NK-92 treated with Interleukin-12 subunit alpha and Interleukin-12 subunit beta, amount 100 ng/mL, for 24 hours (cell line): ENCODE data around the gene SYF2.
A peak's percentile ranks its signal among the peaks of the same experiment; 100 is the strongest.
"Not testable (repeated sequence)": the region's sequence is repeated elsewhere in the genome, so short reads cannot be mapped to it uniquely, and the experiment has no call there.

Source experiments
- DNase-seq: peaks from one replicate; lab custom pipeline; 2025; lab: John Stamatoyannopoulos, UW

The SYF2 gene

DNA sequence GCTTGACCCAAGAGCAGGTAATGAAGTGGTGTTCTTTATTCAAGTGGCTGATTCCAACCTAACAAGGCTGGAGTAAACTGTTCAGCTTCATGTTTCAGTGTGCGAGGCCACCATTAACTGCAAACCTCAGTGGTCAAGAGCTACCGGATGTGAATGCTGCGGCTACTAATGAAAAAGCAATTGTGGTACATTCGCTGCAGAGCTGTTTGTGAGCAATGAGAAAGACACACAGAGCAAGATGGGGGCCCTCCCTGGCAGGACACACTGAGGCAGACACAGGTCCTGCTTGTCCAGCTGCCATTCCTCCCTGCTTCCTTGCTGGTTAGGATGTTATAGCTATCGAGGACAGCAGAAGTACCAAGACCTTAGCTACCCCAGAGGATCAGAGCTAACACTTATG, 26.1 kb downstream of the SYF2 start:
- peak; percentile 10 for DNase-seq

DNA sequence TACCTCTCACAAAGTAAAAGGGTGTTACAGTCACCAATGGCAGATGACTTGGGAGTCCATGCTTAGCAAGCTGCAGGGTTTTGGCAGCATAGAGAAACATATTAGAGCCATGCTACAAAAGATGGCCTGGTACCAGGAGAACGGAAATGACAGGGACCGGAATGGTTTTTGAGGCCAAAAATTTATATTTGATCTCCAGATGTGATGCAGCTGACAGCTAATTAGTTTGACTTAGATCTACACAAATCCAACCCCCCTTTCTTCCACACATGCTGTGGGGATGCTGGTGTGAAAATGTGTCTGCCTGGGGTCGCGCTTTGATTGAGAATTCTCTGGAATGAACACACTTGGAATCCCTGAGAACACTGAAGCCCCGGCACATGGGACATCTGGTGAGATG, 26.5 kb downstream of the SYF2 start:
- no peak for DNase-seq

DNA sequence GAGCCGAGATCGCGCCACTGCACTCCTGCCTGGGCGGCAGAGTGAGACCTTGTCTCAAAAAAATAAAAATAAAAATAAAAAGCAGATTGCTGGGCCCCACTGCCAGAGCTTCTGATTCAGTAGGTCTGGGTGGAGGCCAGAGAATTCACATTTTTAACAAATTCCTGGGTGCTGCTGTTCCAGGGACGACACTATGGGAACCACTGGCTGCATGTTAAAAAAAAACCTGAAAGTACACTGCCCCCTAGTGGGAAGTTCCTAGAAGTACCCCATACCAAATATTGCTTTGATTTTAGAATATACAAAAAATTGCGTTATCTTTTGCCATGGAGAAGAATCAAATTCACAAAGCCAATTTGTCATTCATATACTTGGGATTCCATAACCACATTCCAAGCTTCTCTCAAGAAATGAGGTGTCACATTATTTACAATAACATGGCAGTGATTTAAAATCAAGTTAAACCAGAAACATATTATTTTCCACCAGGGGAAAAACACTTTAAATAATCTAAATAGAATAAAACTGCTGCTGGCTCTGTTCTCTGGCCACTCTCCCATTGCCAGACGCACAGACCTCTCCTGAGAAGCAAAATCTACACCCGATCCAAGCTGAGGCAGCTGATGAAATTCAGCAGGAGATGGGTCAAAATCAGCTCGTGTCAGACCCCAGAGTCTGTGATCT, 27.4 kb downstream of the SYF2 start:
- DNase-seq, result no peak

DNA sequence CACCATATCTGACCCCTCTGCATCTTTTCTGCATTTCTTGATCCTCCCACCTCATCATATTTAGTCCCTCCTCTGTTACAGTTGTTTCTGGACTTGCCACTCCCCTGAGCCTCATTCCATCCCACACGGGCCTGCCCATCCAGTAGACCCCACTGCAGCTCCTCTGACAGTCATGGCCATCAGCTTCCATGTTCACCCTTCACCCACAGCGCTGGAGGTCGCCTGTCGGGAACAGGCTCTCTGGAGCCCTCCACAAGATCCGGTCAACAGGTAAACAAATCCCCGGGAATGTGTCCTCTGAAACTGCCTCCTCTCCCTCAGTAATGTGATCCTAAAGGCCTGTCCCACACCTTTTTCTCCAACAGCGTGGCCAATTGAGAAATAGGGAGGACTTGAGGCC, 31.3 kb downstream of the SYF2 start:
- no peak for DNase-seq

DNA sequence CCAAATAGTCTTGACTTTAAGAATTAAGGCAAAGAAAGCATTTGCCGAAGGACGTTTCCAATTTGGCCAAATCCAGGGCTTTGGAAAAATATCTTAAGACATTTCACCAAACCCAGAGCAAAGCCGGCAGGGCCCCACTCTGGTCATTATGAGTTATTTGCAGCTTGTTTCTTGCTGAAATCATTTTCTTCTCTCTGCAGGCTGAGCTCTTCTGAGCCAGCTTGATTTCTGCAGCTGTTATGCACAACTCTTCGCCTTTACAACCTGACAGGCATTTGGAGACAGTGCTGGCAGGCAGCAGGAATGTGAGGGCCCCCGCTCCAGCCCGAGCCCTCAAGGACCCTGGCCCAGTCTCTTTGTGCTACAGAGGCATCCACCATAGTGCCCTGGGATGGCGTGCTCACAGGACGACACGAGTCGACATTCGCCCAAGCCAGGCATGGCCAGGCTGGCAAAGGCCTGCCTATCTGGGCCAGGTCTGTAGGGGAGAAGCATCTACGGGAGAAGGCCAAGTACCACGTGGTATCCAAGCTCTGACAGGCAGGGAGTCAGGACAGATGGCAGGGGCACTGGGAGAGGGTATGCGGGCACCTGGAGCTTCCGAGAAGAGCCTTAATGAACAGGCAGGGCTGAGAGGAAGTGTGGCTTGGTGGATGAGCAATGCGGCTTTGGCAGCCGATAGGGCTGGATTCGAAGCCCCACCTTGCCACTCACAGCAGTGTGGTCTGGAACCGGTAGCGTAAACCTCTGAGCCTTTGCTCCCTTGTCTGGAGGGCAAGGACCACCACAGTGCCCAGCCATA, 32.3 kb downstream of the SYF2 start:
- no peak for DNase-seq

DNA sequence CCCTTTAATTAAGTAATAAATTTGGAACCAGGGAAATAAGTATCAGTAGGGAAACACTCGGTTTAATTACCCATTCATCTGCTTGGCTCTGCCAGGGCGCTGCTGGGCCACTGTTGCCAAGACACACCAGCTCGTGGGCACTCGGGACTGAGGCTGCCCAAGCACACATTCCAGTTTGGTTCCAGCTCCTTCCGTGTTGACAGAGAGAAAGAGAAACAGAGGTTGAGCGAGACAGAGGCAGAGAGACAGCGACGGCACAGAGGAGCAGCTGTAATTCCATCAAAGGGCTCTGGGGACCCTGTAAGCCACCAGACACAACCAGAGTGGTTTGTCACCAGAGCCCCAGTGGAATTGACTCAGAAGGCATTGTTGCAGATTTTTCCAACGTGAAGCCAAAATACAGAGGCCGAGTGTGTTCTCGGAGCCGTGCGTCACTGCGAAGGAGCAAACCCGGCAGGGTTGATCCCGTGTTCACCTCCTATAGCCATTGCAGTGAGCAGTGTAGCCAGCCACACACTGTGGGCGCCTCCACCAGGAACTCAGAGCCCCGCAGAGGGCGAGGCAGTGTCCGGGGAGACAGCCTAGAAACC, 33.5 kb downstream of the SYF2 start:
- no peak for DNase-seq

DNA sequence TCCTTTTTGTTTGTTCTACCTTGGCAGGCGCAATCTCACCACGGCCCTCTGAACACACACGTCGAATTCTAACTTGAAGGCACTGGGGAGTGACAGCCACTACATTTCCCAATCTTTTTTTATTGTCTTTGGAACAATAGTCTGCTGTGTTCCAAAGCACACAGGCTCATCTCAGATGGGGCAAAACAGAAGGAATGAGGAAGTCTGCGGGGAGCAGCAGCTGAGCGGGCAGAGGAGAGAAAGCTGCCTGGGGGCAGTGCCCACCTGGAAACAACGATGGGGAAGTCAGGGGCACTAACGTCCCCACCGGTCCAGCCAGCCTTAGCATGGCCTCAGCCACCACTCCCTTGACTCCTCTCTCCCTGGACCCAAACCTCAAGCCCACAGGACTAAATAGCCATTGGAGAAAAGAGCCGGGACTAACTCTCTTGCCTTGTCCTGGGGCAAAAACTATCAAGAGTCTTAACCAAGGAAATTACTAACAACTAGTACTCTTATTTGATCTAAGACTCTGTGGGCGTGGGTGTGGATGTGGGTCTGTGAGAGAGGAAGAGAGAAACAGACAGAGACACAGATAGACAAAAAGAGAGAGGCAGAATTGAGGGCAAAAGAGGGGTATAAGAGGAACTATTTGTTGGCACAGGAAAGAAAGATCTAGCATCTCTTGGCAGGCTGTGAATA, 34.2 kb downstream of the SYF2 start:
- no peak for DNase-seq

DNA sequence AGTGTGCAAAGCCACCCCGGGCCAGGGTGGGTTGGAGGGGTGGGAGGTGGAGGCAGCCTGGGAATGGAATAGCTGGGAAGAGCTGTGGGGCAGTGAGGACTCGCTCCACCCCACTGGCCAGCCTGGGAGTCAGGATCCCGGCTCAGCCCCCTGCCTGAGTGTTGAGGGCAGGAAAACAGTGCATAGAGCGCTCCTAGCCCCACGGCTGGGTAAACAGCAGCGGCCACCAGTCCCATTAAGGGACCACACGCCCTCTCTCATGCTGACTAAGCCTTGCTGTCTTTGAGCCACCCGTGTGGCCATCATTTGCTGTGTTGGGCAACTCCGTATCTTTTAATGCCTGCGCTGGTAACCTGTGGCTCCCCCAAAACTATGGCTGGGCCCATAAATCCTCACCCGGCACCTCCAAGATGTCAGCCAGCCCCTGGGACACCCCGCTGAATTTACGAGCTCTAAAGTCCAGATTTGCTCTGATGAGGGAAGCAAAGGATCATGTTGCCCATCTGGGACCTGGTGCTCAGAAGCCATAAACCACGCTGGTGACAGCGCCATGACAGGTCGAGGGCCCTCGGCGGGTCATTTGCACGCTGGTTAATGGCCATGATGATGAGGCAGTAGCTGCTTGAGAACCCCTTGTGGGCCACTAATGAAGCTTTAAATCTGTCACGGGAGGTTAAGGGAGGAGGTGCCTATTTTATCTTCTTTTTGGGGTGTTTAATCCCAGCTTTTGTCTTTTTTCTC, 34.9 kb downstream of the SYF2 start:
- no peak for DNase-seq

DNA sequence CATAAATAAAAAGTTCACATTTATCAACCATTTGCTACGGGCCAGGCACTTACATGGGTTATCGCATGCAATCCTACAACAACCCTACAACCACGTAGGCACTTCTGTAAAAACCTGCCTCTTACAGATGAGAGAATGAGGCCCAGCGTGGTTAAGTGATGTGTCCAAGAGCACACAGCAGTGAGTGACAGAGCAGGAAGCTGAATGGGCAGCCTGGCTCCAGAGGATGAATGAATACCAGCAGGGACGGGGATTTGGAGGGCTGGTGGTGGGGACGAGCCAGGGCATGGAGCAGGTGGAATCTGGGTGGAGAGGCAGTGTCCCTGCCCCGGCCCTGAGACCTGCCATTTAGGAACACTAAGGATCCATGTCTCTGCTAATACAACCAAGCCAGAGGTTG, 35.5 kb downstream of the SYF2 start:
- no peak for DNase-seq

DNA sequence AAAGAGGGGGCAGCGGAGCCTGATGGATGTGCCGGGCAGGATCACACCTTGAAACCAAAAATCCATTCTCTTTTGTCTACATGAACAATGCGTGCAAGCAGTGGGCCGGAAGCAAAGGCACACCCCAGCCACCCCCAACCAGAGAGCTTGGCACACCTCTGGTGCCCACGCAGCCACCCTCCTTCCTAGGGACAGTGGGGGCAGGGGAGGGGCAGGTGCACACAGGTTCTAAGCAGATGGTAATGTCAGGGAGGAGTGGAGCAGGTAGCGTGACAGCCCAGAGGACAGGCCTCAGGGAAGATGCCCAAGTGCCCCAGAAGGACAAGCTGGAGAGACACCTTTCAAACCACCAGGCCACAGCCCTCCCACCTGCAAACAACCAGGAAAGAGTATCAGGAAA, 36.5 kb downstream of the SYF2 start:
- DNase-seq, result no peak

DNA sequence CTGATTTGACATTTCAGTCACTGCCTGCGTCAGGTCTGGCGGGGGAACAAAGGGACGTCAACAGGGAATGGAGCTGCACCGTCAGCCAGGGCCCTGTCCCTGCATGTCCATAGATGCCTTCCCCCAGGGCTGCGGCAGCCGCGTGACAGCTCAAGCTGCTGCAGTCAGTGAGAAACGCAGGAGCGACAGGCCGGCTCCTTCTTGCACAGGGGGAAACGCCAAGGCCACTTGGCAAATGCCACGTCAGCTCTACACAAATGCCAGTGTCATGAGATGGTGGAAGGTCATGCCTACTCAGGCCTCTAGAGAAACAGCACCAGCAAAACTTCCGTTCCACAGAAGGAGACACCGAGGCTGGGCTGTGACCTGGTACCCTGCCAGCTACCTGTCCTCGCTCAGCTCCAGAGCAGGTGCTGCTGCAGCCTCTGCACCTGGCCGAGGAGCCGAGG, 37.7 kb downstream of the SYF2 start:
- no peak for DNase-seq

DNA sequence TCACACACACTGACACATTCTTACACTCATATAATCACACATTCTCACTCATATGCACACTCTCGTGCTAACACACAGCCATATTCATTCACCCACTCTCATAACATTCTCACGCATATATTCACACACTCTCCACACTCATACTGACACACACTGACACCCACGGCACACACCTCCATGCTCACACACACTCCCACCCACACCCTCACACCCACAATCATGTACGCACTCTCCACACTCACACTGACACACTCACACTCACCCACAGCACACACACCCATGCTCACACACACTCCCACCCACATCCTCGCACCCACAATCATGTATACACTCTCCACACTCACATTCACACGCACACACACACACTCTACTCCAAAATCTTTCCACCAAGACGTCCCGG, 38.2 kb downstream of the SYF2 start:
- no peak for DNase-seq

DNA sequence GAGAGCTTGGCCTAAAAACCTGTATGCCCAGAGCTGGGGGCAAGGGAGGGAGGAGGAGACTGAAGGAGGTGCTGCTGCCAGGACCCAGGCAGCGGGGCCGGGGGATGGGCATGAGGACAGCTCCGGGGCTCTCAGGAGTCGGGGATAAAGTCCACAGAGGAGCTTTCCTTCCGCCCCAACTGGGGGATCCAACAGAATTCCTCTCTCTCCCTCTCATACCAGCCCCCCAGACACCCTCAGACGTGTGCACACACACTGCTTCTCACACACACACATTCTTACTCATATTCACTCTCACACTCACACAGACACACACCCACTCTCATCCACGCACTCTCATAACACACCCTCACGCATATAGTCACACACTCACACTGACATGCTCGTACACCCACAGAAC, 39.1 kb downstream of the SYF2 start:
- DNase-seq, result no peak

DNA sequence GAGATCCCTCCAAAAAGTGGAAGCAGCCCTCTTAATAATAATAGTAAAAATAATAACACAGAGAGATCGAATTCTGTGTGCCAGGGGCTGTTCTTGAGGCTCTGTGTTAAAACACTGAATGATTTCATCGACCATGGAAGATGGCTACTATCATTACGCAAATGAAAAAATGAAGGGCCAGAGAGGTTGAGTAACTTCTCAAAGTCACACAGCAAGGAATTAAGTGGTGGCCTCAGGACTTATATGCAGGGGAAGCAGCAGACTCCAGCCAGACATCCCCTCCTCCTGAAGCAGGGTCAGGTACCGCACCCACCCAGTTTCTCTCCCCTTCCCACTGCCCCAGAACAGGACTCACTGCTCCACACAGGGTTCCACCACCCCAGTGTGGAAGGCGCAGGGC, 40.1 kb downstream of the SYF2 start:
- DNase-seq, result no peak

DNA sequence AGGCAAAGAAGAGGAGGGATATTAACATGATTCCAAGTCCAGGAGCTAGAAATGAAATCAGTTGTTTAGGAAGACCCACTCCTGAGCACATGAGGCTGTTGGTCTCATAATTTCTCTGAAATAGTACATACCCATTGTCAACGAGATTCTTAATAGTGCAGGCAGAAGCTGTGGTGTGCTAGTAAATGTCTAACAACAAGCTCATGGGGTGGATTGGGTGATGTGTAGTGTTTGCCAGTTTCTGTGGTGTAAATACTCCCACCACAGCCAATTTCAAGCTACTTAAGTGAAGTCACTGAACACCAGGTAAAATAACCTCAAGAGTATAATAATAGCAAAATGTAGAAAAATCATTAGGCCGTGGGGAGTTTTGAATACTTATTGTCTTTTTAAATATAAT, 42.0 kb downstream of the SYF2 start:
- no peak for DNase-seq

DNA sequence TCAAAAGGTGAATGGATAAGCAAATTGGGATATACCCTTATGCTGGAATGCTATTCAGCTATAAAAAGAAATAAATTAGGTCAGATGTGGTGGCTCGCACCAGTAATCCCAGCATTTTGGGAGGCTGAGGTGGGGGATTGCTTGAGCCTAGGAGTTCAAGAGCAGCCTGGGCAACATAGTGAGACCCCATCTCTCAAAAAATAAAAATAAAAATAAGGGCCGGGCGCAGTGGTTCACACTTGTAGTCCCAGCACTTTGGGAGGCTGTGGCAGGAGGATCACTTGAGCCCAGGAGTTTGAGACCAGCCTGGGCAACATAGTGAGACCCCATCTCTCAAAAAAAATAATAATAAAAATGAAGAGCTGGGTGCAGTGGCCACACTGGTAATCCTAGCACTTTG, 44.4 kb downstream of the SYF2 start:
- DNase-seq, result not testable (repeated sequence)

DNA sequence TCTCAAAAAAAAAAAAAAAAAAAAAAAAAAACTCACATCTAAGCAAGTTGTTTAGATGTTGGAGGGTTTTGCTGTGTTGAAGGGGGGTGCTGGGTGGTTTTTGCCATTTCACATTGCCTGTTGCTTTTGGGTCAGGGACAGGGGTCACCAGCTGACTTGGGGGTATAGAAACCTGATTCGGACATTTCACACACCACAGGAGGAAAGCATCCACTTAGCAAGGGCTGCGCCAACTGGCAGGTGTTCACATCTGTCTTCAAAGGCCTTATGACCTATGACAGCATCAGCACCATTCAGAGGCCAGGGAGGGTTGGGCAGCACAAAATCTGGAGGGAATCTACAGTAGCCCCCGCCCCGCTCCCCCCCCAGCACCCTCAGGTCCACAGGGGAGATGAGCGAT, 45.2 kb downstream of the SYF2 start:
- DNase-seq, result no peak

DNA sequence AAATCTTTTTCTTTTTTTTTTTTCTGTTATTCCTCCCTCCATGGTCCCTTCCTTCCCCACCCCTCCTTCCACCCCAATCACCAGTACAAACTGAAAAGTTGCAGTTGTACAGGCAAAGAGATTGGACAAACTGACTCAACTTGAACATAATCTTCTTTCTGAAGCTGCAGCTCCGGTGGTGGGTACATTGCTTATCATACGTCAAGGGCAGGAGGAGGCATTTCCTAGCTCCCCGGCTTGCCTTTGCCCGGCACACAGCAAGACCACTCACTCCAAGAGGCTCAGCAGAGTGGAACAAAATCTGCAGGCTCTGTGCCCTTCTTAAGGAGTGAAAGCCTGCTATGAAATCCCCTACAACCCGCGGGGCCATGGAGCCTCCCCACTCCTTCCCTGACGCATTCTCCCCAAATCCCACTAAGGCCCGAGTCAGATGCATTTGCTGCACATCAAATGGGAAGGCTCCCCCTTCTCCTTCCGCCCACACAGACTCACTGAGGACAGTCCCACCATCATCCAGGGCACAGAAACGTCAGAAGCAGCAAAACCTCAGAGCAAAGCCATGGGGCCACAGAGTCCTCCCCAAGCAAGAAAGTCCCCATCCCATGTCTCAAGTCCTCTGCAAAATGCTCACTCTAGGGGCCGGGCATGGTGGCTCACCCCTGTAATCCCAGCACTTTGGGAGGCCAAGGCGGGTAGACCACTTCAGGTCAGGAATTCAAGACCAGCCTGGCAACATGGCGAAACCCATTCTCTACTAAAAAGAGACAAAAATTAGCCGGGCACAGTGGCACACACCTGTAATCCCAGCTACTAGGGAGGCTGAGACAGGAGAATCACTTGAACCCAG, 45.9 kb downstream of the SYF2 start:
- no peak for DNase-seq

DNA sequence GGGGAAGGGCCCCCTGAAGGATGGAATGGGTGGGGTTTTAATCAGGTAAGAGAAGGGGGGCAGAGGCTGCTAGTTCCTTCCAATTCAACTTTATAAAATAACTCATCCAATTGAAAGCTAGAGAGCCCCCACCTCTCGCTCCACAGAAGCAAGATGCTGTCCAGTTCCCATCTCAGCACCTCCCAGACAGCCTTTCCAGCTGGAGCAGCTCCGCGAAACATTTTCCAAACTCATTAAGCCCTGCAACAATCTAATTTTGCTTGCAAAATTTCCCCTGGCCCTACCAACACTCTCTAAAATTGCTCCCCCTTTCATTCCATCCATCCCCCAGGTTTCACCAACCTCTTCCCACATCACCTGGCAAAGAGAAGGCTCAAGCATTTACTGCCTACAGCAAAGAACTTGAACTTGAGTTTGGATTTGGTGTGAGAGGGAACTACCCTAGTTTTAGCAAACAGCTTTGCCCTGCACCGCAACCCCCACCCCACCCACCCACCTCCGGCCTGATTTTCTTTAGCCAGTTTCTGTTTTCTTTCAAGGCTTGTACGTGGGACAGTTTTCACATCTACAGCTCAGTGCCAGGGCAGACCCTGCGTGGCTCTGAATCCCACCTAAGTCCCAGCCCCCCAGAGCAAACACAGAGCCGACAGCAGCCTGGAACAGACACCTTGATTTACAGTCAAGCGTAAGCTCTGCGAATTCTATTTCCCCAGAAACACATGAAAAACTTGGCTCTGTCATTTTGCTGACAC, 46.7 kb downstream of the SYF2 start:
- DNase-seq, result no peak

DNA sequence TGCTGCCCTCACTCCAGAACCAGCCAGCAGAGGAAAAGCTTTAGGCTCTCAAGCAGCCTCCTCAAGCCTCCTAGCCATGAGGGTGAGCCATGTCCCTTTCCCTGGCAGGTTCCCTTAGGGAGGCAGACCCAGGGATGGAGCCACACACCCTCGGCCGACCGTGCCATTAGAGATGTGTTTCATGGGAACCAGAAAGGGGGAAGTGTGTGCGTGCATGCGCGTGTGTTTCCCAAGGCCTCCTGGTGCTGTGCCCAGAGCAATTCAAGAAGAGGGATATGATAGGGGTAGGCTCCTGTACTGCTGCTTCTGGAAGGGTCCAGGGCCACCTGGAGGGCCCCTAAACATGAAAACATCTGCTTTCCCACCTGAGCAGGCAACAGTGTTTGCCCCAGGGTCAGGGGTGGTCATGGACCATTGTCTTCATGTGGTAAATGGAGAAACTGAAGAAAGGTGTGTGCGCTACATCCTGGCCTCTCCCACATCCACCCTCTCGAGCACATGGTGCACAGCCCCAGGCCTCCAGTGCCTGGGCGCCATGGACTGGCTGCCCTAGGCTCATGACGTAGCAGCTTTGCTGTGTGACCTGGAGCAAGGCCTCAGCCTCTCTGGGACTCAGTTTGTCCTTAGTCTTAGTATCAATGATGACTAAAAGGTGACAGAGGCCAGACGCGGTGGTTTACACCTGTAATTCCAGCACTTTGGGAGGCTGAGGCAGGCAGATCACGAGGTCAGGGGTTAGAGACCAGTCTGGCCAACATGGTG, 48.1 kb downstream of the SYF2 start:
- no peak for DNase-seq
